Measurements from ENCODE around the gene MRPL12. TPM values are rescaled to one million over a fixed set of nuclear protein-coding genes. Genes with fewer than 3 reads are reported as not detected.

MRPL12 gene
- total and polyA plus RNA-seq, 9 of the 15 experiments (the other 6 are each of a cell fraction or from before 2014, with no cell fraction given) = 0.94 to 338 (median 100) TPM

DNA sequence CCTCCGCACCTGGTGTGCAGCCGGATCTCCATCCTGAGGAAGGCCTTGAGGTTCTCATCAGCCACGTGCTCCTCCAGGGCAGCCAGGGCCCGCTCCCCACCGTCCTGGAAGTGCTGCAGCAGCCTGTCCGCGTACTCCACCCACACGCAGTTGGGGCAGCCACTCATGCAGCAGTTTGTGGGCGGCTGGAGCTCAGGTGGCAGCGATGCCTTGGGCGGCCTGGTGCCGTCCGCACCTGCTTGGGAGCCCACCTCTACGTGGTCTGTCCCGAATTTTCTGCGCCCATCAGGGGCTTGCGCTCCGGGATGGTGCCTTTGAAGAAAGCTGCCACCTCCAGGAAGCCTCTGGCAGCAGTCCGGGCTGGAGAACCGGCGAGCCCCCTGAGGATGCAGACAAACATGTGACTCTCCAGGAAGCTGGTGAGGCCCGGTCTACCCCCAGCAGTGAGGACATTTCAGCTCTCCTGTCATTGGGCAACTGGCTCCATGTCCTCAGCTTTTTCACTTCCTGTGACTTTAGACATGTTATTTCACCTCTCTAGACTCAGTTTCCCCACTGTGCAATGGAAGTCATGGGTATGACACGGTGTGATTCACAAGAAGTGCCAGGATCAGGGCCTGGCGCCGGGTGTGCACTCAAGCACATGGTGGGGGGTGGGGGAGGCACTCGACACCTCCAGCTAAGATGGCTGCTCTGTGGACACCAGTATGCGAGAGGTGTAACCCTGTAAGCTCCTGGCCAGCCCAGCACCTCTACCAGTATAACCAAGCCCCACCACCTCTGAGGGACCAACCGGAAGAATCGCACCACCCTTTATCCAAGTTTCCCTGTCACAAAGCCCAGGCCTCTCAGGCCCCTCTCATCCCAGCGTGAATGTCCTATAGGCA, 37.7 kb upstream of the MRPL12 start (continued):
- 0 out of 2 replicates have a peak, but pooled peaks have one; percentile 59 for TF ChIP-seq CAMTA2 (CRISPR knock-in tag; conservative IDR thresholded peaks at IDR 0.05)
- no peak for TF ChIP-seq ID3 (CRISPR knock-in tag; IDR thresholded peaks at IDR 0.05)
- TF ChIP-seq ID3 (tag; IDR thresholded peaks at IDR 0.05) = peak; percentile 95
- no peak for TF ChIP-seq CEBPG (CRISPR knock-in tag; IDR thresholded peaks at IDR 0.05)
- no peak for TF ChIP-seq CEBPG (tag; conservative IDR thresholded peaks at IDR 0.05 in 1 of 2, IDR thresholded peaks at IDR 0.05 in 1 of 2)
- TF ChIP-seq FOS (IDR thresholded peaks at IDR 0.05; ENCODE audit: extremely low read depth, insufficient read length) = no peak
- TF ChIP-seq, protein P1, sequence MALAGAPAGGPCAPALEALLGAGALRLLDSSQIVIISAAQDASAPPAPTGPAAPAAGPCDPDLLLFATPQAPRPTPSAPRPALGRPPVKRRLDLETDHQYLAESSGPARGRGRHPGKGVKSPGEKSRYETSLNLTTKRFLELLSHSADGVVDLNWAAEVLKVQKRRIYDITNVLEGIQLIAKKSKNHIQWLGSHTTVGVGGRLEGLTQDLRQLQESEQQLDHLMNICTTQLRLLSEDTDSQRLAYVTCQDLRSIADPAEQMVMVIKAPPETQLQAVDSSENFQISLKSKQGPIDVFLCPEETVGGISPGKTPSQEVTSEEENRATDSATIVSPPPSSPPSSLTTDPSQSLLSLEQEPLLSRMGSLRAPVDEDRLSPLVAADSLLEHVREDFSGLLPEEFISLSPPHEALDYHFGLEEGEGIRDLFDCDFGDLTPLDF (CRISPR knock-in tag; IDR thresholded peaks at IDR 0.05) = no peak
- no peak for TF ChIP-seq PPARD (CRISPR knock-in tag; IDR thresholded peaks at IDR 0.05)
- TF ChIP-seq CBX3 (IDR thresholded peaks at IDR 0.05; ENCODE audit: borderline replicate concordance in 1 of 2, low read length in 2 of 2) = no peak; a peak in 1 of 3 replicates
- TF ChIP-seq, protein P2, sequence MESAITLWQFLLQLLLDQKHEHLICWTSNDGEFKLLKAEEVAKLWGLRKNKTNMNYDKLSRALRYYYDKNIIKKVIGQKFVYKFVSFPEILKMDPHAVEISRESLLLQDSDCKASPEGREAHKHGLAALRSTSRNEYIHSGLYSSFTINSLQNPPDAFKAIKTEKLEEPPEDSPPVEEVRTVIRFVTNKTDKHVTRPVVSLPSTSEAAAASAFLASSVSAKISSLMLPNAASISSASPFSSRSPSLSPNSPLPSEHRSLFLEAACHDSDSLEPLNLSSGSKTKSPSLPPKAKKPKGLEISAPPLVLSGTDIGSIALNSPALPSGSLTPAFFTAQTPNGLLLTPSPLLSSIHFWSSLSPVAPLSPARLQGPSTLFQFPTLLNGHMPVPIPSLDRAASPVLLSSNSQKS (CRISPR knock-in tag; IDR thresholded peaks at IDR 0.05) = no peak
- no peak for TF ChIP-seq SRSF1 (IDR thresholded peaks at IDR 0.05; ENCODE audit: low read depth, low read length)
- TF ChIP-seq, protein P3, sequence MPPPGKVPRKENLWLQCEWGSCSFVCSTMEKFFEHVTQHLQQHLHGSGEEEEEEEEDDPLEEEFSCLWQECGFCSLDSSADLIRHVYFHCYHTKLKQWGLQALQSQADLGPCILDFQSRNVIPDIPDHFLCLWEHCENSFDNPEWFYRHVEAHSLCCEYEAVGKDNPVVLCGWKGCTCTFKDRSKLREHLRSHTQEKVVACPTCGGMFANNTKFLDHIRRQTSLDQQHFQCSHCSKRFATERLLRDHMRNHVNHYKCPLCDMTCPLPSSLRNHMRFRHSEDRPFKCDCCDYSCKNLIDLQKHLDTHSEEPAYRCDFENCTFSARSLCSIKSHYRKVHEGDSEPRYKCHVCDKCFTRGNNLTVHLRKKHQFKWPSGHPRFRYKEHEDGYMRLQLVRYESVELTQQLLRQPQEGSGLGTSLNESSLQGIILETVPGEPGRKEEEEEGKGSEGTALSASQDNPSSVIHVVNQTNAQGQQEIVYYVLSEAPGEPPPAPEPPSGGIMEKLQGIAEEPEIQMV (tag; conservative IDR thresholded peaks at IDR 0.05; ENCODE audit: low read depth) = peak; percentile 77; the same call in 1 of the 2 replicates
- TF ChIP-seq BACH1 (tag; IDR thresholded peaks at IDR 0.05) = peak; percentile 78
- no peak for TF ChIP-seq NRF1 (conservative IDR thresholded peaks at IDR 0.05 in 1 of 2, IDR thresholded peaks at IDR 0.05 in 1 of 2)
- TF ChIP-seq, protein P4, sequence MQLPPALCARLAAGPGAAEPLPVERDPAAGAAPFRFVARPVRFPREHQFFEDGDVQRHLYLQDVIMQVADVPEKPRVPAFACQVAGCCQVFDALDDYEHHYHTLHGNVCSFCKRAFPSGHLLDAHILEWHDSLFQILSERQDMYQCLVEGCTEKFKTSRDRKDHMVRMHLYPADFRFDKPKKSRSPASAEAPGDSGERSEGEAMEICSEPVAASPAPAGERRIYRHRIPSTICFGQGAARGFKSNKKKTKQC (CRISPR knock-in tag; IDR thresholded peaks at IDR 0.05) = peak; percentile 52; the same call in 1 of the 2 replicates
- no peak for TF ChIP-seq CBFA2T2 (conservative IDR thresholded peaks at IDR 0.05)
- TF ChIP-seq ZNF146 (CRISPR knock-in tag; IDR thresholded peaks at IDR 0.05; ENCODE audit: unreplicated experiment) = no peak
- TF ChIP-seq GTF2F1 (IDR thresholded peaks at IDR 0.05; ENCODE audit: low read depth, low read length) = no peak
- TF ChIP-seq ADNP (tag; IDR thresholded peaks at IDR 0.05) = no peak
- TF ChIP-seq NFIC (IDR thresholded peaks at IDR 0.05) = no peak
- TF ChIP-seq MECOM (CRISPR knock-in tag; IDR thresholded peaks at IDR 0.05) = peak; percentile 67; the same call in 1 of the 2 replicates
- TF ChIP-seq LCOR (CRISPR knock-in tag; IDR thresholded peaks at IDR 0.05) = no peak
- no peak for TF ChIP-seq MTA1 (IDR thresholded peaks at IDR 0.05; ENCODE audit: borderline replicate concordance)
- peak; percentile 79; the same call in 1 of the 2 replicates for TF ChIP-seq ESRRB (CRISPR knock-in tag; IDR thresholded peaks at IDR 0.05; ENCODE audit: borderline replicate concordance)
